K562 (cell line): Measurements from ENCODE around the gene ZSCAN1. TPM values are rescaled to one million over a fixed set of nuclear protein-coding genes. Genes with fewer than 3 reads are reported as not detected.

Experiments used
- ATAC-seq: fragments of 200-7000 bp; cut with Tn5 transposase; 3 replicates; pipeline ENCODE4 v1.9.1; 2020; ENCODE audit warnings: moderate library complexity
- BruUV-seq: library from RNA; stranded (reverse); fragments of 400-500 nt; replicated peaks from 2 replicates; lab custom pipeline; 2021; lab: Mats Ljungman, UMichigan
- CTCF ChIA-PET: fragments of 300-600 bp; formaldehyde crosslinking; extraction: SDS; loops from one replicate; lab custom pipeline; 2021; ENCODE audit warnings: low intra/inter-chr PET ratio; lab: Yijun Ruan, JAX
- POLR2A ChIA-PET: fragments of 300-600, 350-650 bp; sonication (Branson Sonifier 250); formaldehyde crosslinking; extraction: SDS; loops from one replicate; lab custom pipeline; 2021; ENCODE audit warnings: antibody characterized with exemption, inconsistent platforms; lab: Yijun Ruan, JAX
- DNase-seq, 4 experiments: peaks; one replicate each; pipeline versions ENCODE4 v3.0.0 to v3.0.0-alpha.2; 2011 to 2018; ENCODE audit warnings: low spot score in 3 of 4, mixed read lengths in 3 of 4; ENCODE audit errors: extremely low read depth in 1 of 4
- FAIRE-seq: peaks from 2 replicates; lab custom pipeline; 2011; peaks lifted over from hg19 to GRCh38; lab: Jason Lieb, UNC
- H2AFZ ChIP-seq: 2 replicates; pipeline ENCODE4 v1.6.0; 2011; ENCODE audit warnings: low read depth, low read length, control low read depth, inconsistent platforms
- H3K27ac ChIP-seq: fragments of 200-600 bp; 3 replicates; pipeline ENCODE4 v1.8.0; 2011; ENCODE audit warnings: low read depth, mild to moderate bottlenecking, control low read depth, inconsistent platforms, low read length, moderate library complexity, mixed read lengths; ENCODE audit errors: extremely low read depth
- H3K27me3 ChIP-seq, 2 experiments: fragments of 300-600 bp in 1 of 2; 2 replicates in 1 of 2; 3 replicates in 1 of 2; pipeline versions ENCODE4 v1.6.0 to v1.8.0; 2011; ENCODE audit warnings: inconsistent platforms in 2 of 2, low read length in 2 of 2, mild to moderate bottlenecking in 1 of 2, mixed read lengths in 1 of 2, moderate library complexity in 1 of 2; ENCODE audit not compliant: control insufficient read depth in 2 of 2, insufficient read depth in 2 of 2
- H3K36me3 ChIP-seq: fragments of 300-600 bp; 3 replicates; pipeline ENCODE4 v1.8.0; 2011; ENCODE audit warnings: mild to moderate bottlenecking, low read length, inconsistent platforms; ENCODE audit not compliant: control insufficient read depth, insufficient read depth
- H3K4me1 ChIP-seq, 2 experiments: fragments of 200-600 bp in 1 of 2; replicated peaks in 1 of 2; 2 replicates in 1 of 2; 3 replicates in 1 of 2; pipeline versions ENCODE4 v1.5.1 to v1.8.0; 2011; ENCODE audit warnings: inconsistent platforms in 2 of 2, low read length in 2 of 2, mild to moderate bottlenecking in 1 of 2, mixed read lengths in 1 of 2, moderate library complexity in 1 of 2; ENCODE audit not compliant: control insufficient read depth in 2 of 2, insufficient read depth in 2 of 2
- H3K4me2 ChIP-seq: 2 replicates; pipeline ENCODE4 v1.6.1; 2011; ENCODE audit warnings: low read length, control low read depth, inconsistent platforms, mixed read lengths; ENCODE audit not compliant: insufficient read depth
- H3K4me3 ChIP-seq: fragments of 200-600 bp; sonication (generic), shearing (Covaris generic); 2 replicates; pipeline ENCODE4 v1.5.1; 2016; ENCODE audit warnings: control low read depth, inconsistent platforms
- H3K79me2 ChIP-seq: fragments of 200-600 bp; 3 replicates; pipeline ENCODE4 v1.8.0; 2011; ENCODE audit warnings: low read length, inconsistent platforms; ENCODE audit not compliant: control insufficient read depth, insufficient read depth
- H3K9ac ChIP-seq, 2 experiments: 2 replicates each; pipeline versions ENCODE4 v1.6.0 to v1.6.1; 2011; ENCODE audit warnings: low read depth in 2 of 2, low read length in 2 of 2, control low read depth in 1 of 2, inconsistent platforms in 1 of 2, mild to moderate bottlenecking in 1 of 2, mixed read lengths in 1 of 2; ENCODE audit not compliant: insufficient read depth in 1 of 2
- H3K9me1 ChIP-seq: one replicate; pipeline ENCODE4 v1.6.0; 2011; ENCODE audit warnings: inconsistent platforms, mild to moderate bottlenecking, low read length, moderate library complexity; ENCODE audit not compliant: control insufficient read depth, insufficient read depth
- H3K9me3 ChIP-seq: replicated peaks from 2 replicates; pipeline ENCODE4 v1.5.1; 2011; ENCODE audit warnings: low read depth, low read length, inconsistent platforms; ENCODE audit not compliant: control insufficient read depth, insufficient read depth
- H4K20me1 ChIP-seq: replicated peaks from 2 replicates; pipeline ENCODE4 v1.6.1; 2011; ENCODE audit warnings: low read length, inconsistent platforms, mixed read lengths; ENCODE audit not compliant: control insufficient read depth, insufficient read depth
- CHD4 ChIP-seq: fragments of 200-600 bp; sonication (generic); IDR thresholded peaks from 3 replicates; pipeline ENCODE4 v1.6.1; 2012; ENCODE audit warnings: low read depth, mild to moderate bottlenecking, mixed read lengths, low read length, inconsistent platforms; ENCODE audit not compliant: insufficient read depth, insufficient replicate concordance, poor library complexity, severe bottlenecking
- EGR1 ChIP-seq: fragments of 450-650 bp; conservative IDR thresholded peaks from 2 replicates; pipeline ENCODE4 v1.6.1; 2017; ENCODE audit warnings: mild to moderate bottlenecking
- KLF13 ChIP-seq: fragments of 450-650 bp; IDR thresholded peaks from 2 replicates; pipeline ENCODE4 v1.6.1; 2016; ENCODE audit warnings: missing genetic modification characterization, low read depth, mild to moderate bottlenecking, missing compliant biosample characterization, moderate library complexity, borderline replicate concordance
- NFIX ChIP-seq: fragments of 250-450 bp; sonication (Bioruptor Pico); IDR thresholded peaks from 2 replicates; pipeline ENCODE4 v1.4.0; 2020; ENCODE audit warnings: low read depth, mild to moderate bottlenecking, moderate library complexity
- POLR2B ChIP-seq: fragments of 450-650 bp; IDR thresholded peaks from 2 replicates; pipeline ENCODE4 v1.6.1; 2018; ENCODE audit warnings: low read depth; ENCODE audit not compliant: partially characterized antibody
- WGBS: fragments of 100-300 bp; shearing (Covaris generic); methylation state at CpG from one replicate; pipeline ENCODE4 v1.1.6; 2016; ENCODE audit warnings: low coverage, mixed read lengths; ENCODE audit not compliant: insufficient coverage; ENCODE audit errors: missing lambda C conversion rate; 5-methylcytosine and 5-hydroxymethylcytosine counted together
- in situ Hi-C: fragments of 300-500 bp; cut with MboI; formaldehyde crosslinking; loops from 4 replicates; pipeline ENCODE4 v1.15.0; 2018; ENCODE audit warnings: inconsistent platforms, mixed read lengths
- intact Hi-C: fragments of 100-400 bp; cut with micrococcal nuclease; formaldehyde crosslinking; loops from 2 replicates; pipeline ENCODE4 v1.14.2; 2022
- polyA plus RNA-seq, 8 experiments: library from polyadenylated mRNA; depleted of rRNA in 4 of 8; stranded (reverse) in 5 of 8; unstranded in 3 of 8; fragments of >200 nt; fragmentation: Nextera tagmentation in 2 of 8; fragmentation: Illumina TruSeq in 1 of 8; extraction: Ambion mirVana in 2 of 8; extraction: Trizol in 1 of 8; gene quantifications; 2 replicates each; pipeline versions ENCODE4 v1.2.1 to v1.2.3, GENCODE V29; 2011 to 2014; ENCODE audit warnings: inconsistent platforms in 1 of 8, missing spikeins in 1 of 8
- total RNA-seq, 7 experiments: library from RNA; depleted of rRNA in 6 of 7; stranded (reverse); fragments of >200 nt in 6 of 7; fragmentation: Illumina TruSeq in 2 of 7; extraction: Trizol in 2 of 7; gene quantifications; 2 replicates each; pipeline versions ENCODE4 v1.2.1 to v1.2.3, GENCODE V29; 2011 to 2021; ENCODE audit warnings: low replicate concordance in 1 of 7

Gene ZSCAN1
- total and polyA plus RNA-seq, 9 of the 15 experiments (the other 6 are each of a cell fraction or from before 2014, with no cell fraction given), result not detected

GRCh38 chr19:58089846-58090245 lies 56.0 kb downstream of the ZSCAN1 start:
- FAIRE-seq, result no peak
- Histone ChIP-seq H3K79me2 (no peaks in the 10 kb centered on the region), H3K9me3 (no peaks in the 10 kb centered on the region), H3K4me1 (peaks cover 0 to under 1% of the 10 kb centered on the region in 2 experiments; a peak in 1 of 5 replicates), H2AFZ (no peak overlapping the region), H3K4me2 (no peak overlapping the region), H3K9me1 (no peaks in the 10 kb centered on the region), H3K36me3 (no peaks in the 10 kb centered on the region), H3K9ac (no peak overlapping the region)
- no TSS peak for BruUV-seq
- in situ Hi-C loops, result no loop called here
- POLR2A ChIA-PET, result interaction anchor here (0.6 kb wide), 1 partner anchor 63 kb away, joined by 3 read pairs; no protein-coding TSS in a partner anchor
- TF ChIP-seq EGR1 (no peak), NFIX (CRISPR knock-in tag) (no peak), CHD4 (no peak), POLR2B (no peak), KLF13 (tag) (no peak)
- TF ChIP-seq, all 486 proteins: peak for 0
- CTCF ChIA-PET, result interaction anchor here (0.7 kb wide), 1 partner anchor 65 kb away, joined by 3 read pairs; no protein-coding TSS in a partner anchor
- DNase-seq, result no peak
- no peaks in the 10 kb centered on the region for H4K20me1 ChIP-seq
- 1% methylated on average over 16 of the region's 16 CpGs for WGBS
- ATAC-seq, result no peak
- intact Hi-C loops, result no loop called here
- H3K27ac ChIP-seq, result no peak overlapping the region
- H3K27me3 ChIP-seq, result no peaks in the 10 kb centered on the region
- no peak overlapping the region for H3K4me3 ChIP-seq
